Activated T-cell treated with anti-CD3 and anti-CD28 coated beads for 4 hours (primary cell): ENCODE data around the gene MRGPRE.
"Not testable (repeated sequence)": the region's sequence is repeated elsewhere in the genome, so short reads cannot be mapped to it uniquely, and the experiment has no call there.

Experiments
- DNase-seq: peaks from one replicate; pipeline ENCODE4 v3.0.0-alpha.2; 2020

MRGPRE gene, protein sequence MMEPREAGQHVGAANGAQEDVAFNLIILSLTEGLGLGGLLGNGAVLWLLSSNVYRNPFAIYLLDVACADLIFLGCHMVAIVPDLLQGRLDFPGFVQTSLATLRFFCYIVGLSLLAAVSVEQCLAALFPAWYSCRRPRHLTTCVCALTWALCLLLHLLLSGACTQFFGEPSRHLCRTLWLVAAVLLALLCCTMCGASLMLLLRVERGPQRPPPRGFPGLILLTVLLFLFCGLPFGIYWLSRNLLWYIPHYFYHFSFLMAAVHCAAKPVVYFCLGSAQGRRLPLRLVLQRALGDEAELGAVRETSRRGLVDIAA

DNA sequence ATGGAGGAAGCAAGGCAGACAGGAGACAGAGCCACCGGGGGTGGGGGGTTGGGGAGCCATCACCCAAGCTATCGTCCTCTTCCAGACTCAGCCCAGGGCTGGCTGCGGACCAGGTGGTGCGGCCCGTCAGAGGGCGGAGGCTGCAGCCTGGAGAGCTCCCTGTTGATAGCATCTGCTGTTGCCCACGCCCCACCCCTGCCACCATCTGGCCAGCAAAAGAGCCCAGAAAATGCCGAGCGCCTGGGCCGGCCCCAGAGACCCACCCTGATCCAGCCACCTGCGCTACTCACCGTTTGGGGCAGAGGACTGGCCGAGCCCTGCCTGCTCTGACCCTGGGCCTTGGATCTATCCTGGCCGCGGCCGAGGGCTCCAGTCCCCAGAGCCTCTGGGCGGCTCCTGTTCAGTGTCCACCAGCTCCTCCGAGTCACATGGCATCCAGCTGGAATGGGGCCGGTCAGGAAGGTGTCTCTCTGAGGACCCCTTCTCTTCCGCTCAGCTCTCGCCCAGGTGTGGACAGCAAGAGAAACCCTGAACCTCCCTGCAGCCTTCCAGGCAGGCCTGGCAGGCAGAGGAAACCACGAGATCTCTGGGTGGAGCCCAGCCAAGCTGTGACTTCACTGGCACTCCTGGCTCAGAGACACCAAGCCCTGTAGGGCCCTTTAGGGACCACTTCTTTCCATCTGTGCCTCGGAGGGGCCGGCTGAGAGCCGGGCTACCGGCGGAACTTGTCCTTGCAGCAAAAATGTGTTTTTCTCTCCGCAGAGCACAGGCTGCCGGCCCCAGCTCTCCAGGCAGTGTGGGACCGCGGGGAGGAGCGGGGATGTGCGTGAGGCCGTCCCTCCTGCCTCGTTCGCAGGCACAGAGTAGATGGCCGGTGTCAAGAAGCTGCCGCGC, at the start of gene MRGPRE:
Gene MRGPRE, minus strand, starts transcription at position 567 of the 894 bp plus-strand sequence. CDS start 3,618 bp downstream, outside the sequence.
- no peak for DNase-seq

DNA sequence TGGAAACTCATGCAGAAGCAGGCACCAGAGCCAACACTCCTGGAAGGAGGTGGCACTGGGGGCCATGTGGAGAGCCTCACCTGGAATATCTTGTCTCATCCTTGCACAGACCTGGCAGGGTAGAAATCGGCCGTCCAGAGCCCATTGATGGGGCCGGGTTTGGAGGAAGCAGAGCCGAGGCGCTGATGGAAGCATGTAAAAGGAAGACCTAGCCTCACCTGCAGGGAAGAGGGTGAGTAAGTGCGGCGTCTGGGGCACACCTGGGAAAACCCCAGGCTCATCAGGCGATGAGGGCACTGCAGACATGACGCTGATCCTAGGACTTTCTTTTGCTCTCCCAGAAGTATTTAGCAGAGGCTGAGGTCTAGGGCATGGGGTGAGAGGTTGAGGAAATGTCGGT, 48.9 kb upstream of the MRGPRE start:
- DNase-seq, result not testable (repeated sequence)

DNA sequence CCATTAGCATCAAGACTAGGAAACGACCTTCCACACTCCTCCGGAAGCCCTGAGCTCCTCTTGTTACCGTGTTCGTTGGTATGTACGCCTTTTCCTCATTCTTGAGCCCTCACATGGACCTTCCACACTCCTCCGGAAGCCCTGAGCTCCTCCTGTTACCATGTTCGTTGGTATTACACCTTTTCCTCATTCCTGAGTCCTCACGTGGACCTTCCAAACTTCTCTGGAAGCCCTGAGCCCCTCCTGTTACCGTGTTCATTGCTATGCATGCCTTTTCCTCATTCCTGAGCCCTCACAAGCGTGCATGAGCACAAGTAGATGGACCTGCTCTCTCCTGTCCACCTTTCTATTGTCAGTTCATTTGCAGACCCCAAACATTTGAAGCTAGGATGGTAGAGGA, 48.4 kb upstream of the MRGPRE start:
- not testable (repeated sequence) for DNase-seq

DNA sequence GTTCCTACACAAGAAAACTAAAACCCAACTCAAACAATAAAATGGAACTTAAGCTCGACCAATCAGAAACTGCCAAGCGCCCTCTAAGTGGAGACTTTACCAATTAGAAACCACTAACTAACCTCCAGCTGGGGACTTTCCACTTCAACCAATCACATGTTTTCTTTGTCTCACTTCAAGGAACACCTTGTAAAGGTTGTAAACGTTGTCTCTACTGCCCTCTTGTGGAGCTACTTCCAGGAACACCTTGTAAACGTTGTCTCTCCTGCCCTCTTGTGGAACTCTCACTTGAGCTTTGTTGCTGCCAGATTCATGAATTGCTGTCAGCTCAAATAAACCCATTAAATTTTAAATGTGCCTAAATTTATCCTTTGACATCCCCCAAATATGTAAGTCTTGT, 46.7 kb upstream of the MRGPRE start:
- not testable (repeated sequence) for DNase-seq

DNA sequence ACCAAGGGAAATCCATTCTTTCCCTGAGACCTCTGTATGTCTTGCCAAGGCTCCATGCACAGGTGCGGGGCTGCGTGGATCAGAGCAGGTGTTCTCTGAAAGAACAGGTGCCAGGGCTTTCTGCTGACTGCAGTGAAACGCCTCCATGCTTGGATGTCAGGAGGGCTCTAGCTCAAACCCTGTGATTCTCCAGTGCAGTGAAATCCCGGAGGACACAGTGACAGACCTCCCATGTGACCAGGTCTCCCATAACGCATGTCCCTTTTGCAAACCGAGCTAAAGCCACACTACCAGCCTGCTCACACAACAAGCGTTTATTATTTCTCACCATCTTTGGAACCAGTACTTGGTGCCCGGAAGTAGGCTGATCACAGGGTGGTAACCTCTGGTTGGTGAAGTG, 41.4 kb upstream of the MRGPRE start:
- not testable (repeated sequence) for DNase-seq

DNA sequence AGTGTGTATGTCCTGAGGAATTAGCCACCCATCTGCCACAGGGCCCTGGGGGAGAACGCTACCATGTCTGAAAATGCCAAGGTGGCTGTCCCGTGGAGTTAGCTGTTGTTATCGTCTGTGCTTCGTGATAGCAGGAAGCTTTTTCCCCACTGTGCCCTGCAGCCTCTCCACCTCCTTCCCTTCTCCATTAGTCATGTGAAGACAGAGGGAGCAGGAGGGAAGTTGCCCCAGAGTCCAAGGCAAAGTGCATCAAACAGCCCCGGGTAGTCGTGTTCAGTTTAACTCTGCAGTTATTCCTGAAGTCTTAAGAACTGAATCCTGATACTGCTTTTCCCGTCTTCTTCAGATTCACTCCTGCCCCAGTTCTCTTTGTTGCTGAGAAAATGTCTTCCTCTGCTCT, 30.3 kb upstream of the MRGPRE start:
- not testable (repeated sequence) for DNase-seq

DNA sequence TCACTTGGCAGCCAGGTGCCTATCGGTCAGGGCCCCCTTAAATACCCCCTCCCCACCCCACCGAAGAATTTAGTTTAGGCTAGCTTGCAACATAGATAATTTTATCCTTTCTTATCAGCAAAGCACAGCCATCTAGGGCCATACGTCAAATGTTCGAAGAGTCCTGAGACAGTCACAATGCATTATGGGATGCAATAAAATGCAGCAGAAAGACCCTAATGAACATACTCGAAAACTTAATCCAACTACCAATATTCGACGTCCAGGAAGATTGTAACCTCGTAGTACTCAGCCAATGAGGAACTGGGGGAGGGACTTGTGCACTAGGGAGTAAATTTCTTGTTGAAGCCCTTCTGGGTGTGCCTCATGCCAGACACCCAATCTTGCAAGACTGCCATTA, 29.6 kb upstream of the MRGPRE start:
- DNase-seq, result not testable (repeated sequence)

DNA sequence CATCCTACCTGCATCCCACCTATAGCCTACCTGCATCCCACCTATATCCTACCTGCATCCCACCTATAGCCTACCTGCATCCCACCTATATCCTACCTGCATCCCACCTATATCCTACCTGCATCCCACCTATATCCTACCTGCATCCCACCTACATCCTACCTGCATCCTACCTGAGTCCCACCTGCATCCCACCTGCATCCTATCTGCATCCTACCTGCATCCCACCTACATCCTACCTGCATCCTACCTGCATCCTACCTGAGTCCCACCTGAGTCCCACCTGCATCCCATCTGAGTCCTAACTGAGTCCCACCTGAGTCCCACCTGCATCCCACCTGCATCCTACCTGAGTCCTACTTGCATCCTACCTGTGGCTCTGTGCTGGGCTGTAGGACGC, 25.3 kb upstream of the MRGPRE start:
- DNase-seq, result not testable (repeated sequence)

DNA sequence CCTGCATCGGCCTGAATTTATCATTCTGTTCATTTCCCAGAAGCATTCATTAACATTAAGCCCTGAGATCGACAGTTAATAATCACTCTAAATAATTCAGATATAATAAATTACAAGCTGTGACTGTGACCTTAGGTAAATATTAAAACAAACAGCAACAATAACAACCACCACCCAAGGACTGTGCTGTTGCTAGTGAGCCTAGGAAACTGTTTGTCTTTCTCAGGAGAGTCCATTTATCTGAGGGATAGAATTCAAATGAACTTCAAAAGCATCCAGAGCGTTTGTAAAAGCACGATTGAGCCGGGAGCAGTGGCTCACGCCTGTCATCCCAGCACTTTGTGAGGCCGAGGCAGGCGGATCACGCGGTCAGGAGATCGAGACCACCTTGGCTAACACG, 23.0 kb upstream of the MRGPRE start:
- not testable (repeated sequence) for DNase-seq

DNA sequence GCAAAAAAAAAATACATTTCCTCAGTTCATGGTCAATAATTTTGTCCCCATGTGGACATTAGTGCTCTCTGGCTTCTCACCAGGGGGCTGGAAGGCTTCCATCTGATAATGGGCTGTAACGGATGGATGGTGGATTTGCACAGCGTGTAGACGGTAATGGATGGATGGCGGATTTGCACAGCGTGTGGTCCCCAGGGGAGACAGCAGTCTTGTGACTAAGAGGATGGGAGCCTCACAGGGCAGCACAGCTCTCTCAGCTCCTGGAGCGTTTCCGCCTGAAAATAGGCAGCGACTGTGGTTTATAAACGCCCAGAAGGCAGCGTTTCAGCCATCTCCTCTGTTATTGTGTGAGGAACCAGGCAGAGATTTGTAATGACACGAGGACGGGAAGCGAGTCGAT, 22.6 kb upstream of the MRGPRE start:
- DNase-seq, result not testable (repeated sequence)

DNA sequence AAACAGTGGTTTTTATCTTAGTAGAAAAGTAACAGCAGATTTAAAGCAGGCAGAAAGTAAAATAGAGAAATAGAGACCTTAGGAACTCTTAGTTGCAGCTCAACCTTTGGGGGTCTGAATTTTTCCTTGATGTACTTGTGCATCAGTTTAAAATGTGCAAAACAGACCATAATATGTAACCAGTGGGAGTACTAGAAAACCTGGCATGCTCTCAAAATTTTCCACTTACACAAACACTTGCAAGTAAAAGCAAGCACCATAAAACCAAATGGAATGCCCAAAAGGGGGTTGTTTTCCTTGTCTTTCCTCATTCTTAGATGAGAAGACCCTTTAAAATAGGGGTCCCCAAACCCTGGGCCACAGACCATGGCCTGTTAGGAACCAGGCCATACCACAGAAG, 12.9 kb upstream of the MRGPRE start:
- DNase-seq, result no peak

DNA sequence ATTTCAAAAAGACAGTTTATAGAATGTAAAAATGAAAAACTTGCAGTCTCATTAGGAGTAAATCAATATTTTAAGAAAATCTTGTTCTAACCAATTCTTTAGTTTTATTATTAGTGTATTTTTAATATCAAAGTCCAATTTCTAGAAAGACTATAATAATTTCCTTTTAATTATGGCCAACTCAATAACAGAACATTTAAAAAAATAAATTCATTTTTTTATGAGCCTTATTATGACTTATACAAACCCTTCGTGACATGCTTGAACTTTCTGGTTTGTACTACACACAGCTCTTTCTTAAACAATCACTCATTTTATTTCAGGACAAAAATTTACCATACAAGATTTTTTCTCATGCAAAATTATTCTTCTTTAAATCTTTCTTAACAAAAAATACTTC, 11.7 kb upstream of the MRGPRE start:
- DNase-seq, result no peak

DNA sequence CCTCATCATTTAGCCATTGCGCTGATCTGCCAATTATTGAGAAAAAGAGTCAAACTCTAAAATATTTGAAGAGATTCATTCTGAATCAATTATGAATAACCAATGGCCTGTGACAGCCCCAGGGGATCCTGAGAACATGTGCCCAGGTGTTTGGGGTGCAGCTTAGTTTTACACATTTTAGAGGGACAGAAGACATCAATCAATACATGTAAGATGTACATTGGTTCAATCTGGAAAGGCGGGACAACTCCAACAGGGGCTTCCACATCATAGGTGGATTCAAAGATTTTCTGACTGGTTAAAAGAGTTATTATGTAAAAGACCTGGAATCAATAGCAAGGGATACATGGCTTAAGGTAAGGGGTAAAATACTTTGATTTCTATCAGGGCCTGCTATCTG, 4.9 kb upstream of the MRGPRE start:
- DNase-seq, result no peak

DNA sequence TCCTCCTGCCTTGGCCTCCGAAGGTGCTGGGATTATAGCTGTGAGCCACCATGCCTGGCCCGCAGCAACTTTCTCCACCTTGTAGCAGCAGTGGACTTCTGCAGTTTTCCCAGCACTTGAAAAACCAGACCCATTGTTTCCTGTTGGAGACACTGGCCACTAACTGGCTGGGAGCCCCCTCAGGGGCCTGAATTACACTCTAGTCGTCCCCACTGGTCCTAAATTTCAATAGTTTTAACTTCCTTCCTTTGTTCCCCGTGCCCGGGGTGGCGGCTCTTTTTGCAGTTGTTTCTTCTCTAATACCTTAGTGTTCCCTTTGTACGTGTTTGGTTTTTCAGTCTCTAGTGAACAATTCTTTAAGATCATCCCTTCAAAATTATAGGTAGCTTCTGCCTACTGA, 2.6 kb upstream of the MRGPRE start:
- no peak for DNase-seq

DNA sequence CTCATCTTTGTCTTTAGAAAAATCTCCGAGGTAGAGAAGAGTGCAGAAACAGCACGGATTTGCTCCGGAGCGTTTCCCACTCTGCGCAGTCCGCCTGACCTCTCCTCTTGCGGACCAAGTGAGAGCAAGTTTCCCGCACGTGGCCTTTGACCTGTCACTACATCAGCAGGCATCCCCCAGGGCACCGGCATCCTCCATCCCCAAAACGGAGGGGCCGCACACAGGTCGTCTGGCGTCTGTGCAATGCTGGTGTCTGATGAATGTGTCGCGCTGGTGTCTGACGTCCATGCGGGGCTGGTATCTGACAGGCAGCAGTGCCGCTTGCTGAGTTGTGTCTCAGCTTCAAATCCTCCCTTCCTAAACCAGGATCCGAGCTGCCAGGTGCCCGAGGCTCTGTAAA, 739 bp upstream of the MRGPRE start:
- DNase-seq, result no peak

DNA sequence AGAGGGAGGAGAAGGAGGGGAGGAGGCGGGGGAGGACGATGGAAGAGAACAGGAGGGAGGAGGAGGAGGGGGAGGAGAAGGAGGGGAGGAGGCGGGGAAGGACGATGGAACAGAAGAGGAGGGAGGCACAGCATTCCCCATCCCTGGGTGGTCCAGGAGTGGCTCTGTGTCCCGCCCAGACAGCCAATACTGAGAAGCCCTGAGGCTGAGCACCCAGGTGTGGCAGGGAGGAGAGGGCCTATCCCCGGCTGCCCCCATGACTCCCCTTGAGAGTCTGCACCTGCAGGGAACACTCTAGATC, 717 bp downstream of the MRGPRE start:
- no peak for DNase-seq

DNA sequence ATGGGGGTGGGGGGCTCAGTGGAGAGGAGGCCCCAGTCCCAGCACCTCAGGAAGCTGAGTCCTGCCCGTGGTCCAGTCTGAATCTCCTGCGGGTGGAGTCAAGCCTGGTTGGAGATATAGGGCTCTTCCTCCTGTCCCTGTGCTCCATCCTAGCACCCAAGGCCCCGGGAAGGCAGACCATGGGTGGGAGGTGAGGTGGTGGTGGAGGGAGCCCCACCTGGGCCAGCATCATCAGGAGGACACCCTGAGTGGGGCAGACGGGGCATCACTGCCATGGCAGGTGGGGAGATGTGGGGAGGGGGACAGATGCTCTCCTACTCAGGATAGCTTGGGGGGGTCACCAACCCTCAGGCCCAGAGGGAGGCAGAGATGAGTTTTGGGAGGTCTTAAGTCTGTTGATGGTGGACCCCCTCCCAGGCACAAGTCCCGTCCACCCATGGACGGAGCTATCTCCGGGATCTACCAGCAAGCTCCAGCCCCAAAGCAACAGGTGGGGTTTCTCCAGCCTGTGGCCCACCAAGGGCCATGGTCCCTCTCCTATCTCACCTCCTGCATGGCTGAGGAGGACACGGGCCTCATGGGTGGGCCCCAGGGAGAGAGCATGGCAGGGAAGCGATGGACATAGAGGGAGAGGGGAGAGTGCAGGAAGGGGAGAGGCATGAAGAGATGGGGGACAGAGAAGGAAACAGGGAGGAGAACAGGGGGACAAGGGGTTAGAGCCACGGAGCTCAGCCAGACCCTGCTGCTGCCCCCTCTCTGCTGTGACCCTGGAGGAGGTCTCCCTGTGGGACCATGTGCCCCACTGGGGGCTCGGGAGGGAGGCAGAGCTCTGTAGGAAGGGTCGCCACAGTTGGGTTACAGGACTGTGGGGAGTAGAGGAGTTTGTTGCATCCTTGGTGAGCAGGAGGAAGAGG, 1.3 kb downstream of the MRGPRE start:
- DNase-seq, result no peak

DNA sequence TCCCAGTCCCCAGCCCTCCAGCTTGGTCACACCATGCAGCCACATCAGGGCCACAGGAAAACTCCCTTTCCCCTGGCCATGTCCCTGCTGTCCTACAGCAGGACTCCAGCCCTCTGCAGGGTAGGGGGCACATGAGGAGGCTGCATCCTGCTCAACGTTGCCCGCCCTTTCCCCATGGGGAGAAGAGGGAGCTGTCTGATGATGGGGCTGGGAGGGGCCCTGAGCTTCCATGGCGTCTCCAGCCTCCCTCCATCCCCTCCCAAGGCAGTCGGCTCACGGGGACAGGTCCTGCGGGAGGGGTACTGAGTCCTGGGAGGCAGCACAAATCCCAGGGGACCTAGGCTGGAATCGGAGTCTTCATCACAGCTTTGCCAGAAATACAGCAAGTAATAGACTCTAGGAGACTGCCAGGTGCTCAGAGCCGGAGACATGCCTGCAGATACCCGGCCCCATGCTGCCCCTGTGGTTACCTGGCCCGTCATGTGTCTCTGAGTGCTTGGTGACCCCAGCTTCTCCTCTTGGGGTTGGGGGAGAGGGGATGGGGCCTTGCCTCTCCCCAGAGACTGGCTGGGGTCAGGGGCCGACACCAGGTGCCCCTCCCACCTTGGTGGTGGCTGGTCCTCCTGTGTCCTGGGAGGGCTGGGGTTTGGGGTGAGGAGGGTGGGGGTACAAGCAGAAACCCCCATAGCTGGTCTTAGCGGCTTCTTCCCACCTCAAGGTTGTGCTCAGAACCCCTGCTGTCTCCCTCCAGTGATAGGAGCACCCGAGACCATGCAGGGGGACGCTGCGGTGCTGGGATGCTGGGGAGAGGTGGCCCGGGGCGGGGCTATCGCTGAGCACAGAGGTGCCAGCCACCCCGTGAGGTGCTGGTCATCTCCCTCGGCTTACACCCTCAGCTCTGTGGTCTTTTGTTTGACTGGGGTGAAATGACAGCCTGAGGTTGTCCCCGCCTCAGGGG, 2.3 kb downstream of the MRGPRE start:
- no peak for DNase-seq

DNA sequence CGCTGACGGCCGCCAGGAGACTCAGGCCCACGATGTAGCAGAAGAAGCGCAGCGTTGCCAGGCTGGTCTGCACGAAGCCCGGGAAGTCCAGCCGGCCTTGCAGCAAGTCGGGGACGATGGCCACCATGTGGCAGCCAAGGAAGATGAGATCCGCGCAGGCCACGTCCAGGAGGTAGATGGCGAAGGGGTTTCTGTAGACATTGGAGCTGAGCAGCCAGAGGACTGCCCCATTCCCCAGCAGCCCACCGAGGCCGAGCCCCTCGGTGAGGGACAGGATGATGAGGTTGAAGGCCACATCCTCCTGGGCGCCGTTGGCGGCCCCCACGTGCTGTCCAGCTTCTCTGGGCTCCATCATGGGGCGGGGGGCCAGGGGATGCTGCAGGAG, 3.8 kb downstream of the MRGPRE start:
- no peak for DNase-seq

DNA sequence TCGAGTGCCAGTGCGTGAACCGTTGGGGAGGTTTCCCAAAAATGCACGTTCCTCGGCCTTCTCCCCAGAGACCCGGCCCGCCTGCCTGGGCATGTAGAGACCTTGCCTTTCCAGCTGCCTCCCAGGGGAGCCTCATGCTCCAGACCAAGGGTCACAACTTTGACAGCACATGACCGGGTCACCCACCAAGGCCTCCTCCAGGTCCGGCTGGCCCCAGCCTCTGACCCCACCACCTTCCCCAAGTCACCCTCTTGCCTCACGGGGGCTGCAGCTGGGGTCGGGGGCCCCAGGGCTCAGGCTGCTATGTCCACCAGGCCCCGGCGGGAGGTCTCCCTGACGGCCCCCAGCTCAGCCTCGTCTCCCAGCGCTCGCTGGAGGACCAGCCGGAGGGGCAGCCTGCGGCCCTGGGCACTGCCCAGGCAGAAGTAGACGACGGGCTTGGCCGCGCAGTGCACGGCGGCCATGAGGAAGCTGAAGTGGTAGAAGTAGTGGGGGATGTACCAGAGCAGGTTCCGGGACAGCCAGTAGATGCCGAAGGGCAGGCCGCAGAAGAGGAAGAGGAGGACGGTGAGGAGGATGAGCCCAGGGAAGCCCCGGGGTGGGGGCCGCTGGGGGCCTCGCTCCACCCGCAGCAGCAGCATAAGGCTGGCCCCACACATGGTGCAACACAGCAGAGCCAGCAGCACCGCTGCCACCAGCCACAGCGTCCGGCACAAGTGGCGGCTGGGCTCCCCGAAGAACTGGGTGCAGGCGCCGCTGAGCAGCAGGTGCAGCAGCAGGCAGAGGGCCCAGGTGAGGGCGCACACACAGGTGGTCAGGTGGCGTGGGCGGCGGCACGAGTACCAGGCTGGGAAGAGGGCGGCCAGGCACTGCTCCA, 4.4 kb downstream of the MRGPRE start:
- no peak for DNase-seq
